Panc1 (cell line): ENCODE data around the gene CEND1.

ENCODE experiments used
- CTCF ChIP-seq: fragments of 450-650 bp; IDR thresholded peaks from 2 replicates; pipeline ENCODE4 v1.5.1; 2017; ENCODE audit warnings: mild to moderate bottlenecking
- POLR2AphosphoS5 ChIP-seq: IDR thresholded peaks from 2 replicates; pipeline ENCODE4 v1.6.1; 2012; ENCODE audit warnings: mild to moderate bottlenecking, low read depth, low read length, moderate library complexity
- TCF7L2 ChIP-seq: IDR thresholded peaks from 2 replicates; pipeline ENCODE4 v1.6.1; 2011; ENCODE audit warnings: mild to moderate bottlenecking, low read depth, low read length, inconsistent platforms

DNA sequence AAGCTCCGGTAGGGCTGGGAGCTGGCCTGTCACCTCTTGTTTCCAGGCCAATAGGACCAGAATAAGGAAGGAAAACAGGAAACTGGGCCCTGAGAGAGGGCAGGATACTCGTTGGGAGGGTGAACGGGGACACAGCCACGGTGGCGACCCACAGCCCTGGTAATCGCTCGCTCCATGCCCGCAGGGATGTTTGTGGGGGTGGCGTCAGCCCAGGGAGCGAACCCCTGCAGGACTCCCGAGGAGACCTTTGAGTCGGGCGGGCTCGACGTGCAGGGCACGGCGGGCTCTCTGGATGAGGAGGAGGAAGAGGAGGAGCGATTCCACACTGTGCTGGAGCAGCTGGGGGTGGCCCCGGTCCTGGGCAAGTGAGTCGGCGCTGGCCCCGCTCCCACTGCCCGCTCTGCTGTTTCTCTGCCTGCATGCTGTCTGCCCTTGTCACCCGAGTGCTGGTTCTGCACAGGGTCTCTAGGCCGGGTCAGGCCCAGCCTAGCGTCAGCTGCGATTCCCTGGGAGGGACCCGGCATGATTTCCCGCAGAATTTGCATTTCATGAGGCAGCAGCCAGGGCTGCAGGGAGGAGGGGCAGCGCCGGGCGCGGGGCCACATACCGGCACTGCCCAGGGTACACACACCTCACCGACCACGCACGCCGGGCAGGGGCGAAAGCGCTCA lies 39.4 kb upstream of the CEND1 start:
- TF ChIP-seq CTCF, result no peak
- TF ChIP-seq POLR2AphosphoS5, result no peak; the same call in 1 of the 2 replicates
- TF ChIP-seq TCF7L2, result no peak
